HFF-Myc (cell line): ENCODE results near the gene NUDT7.

Experiments used
- DNase-seq: peaks from one replicate; pipeline ENCODE4 v3.0.0-alpha.2; 2011; ENCODE audit warnings: low read depth; ENCODE audit errors: extremely low read depth
- H3K4me3 ChIP-seq: replicated peaks from 2 replicates; pipeline ENCODE4 v1.5.1; 2011; ENCODE audit warnings: low read depth, mild to moderate bottlenecking, control low read depth, low read length
- TF ChIP-seq, protein P1 (sequence below): IDR thresholded peaks from 2 replicates; pipeline ENCODE4 v1.5.1; 2012; ENCODE audit warnings: mild to moderate bottlenecking, low read depth, low read length, control low read depth; ENCODE audit errors: missing control alignments

NUDT7 gene

DNA sequence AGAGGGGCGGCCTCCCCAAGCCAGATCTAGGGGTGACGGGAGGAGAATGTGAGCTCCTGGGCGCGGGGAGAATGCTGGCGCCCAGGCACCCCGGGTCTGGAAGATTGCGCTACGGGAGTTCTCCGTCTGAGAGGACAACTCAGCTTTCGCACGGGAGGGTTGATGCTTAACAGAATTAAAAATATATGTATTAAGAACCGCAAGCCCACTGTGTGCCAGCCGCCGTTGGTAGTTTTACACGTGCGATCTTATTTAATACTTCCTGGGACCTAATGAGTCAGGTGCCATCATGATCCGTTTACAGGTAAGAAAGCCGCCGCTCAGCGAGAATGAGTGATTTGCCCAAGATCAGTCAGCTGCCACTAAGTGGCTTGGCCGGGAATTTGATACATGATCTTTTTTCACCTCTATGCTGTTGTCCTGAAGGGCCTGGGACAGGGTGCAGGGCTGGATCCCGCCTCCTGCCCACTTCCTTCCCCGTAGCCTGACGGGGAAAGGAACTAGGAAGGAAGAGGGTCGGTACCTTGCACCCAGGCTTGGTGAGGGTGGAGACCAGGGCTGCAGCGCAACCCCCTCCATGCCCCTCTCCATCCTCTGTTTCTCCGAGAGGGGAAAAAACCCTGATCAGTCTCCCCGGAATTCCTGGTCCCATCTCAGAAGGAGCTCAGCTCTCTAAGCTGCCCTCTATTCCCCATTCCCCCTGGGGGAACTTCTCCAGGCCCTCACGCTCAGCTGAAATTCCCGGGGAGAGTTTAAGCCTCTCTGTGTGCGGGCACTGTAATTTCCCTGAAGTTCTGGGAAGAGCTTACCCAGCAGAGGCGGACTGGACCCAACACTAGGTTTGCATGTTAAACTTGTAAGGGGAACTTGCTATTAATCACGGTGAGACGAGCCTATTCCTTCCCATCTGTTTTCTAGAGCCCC lies 67.0 kb downstream of the NUDT7 start:
- TF ChIP-seq, protein P1, sequence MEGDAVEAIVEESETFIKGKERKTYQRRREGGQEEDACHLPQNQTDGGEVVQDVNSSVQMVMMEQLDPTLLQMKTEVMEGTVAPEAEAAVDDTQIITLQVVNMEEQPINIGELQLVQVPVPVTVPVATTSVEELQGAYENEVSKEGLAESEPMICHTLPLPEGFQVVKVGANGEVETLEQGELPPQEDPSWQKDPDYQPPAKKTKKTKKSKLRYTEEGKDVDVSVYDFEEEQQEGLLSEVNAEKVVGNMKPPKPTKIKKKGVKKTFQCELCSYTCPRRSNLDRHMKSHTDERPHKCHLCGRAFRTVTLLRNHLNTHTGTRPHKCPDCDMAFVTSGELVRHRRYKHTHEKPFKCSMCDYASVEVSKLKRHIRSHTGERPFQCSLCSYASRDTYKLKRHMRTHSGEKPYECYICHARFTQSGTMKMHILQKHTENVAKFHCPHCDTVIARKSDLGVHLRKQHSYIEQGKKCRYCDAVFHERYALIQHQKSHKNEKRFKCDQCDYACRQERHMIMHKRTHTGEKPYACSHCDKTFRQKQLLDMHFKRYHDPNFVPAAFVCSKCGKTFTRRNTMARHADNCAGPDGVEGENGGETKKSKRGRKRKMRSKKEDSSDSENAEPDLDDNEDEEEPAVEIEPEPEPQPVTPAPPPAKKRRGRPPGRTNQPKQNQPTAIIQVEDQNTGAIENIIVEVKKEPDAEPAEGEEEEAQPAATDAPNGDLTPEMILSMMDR: no peak
- peak overlapping the region; percentile 44 for H3K4me3 ChIP-seq
- DNase-seq: no peak

DNA sequence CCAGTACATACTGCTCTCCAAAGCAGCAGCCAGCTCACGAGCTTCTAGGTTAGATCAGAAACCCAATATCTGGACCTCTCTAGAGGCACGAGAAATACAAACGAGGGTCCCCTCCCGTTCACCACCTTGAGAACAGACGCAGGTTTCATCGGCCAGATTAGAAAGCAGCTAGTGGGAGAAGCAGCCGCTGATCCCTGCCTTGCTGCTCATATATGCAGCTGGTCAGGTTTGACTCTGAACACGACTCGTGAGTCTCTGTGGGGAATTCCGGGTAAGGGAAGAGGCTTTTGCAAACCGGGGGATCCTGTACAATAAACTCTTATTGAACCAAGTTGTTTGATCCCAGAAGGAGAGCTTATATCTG lies 67.7 kb downstream of the NUDT7 start:
- TF ChIP-seq, protein P1: no peak
- DNase-seq: no peak
- H3K4me3 ChIP-seq: no peak overlapping the region

DNA sequence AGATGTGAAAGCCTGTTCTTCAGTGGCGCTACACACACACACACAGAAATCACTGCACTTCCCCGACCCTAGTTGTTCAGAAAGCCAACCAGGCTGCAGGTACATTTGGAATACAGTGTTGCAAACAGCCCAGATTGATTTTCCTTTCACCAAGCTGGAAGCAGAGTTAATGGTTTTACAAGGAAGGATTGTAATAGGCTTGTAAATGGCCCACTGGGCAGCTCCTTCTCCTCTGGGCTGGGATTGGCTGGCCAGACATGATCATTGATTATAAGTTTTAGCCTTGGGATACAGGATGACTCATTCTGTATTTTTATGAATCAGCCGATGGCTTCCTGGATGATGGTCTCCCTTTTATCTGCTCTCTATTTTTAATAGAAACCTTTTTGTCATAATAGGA lies 68.6 kb downstream of the NUDT7 start:
- DNase-seq: no peak
- H3K4me3 ChIP-seq: no peak overlapping the region
- TF ChIP-seq, protein P1: no peak
